ENCODE measurements around the gene TACR1. TPM values are rescaled to one million over a fixed set of nuclear protein-coding genes. Genes with fewer than 3 reads are reported as not detected.

TACR1 gene
- total and polyA plus RNA-seq, 2 experiments from 2014 or later = 3.5 to 7.3 TPM

- no peaks in the 10 kb centered on the region for H3K4me1 ChIP-seq (ENCODE audit: insufficient read depth)
- H3K27me3 ChIP-seq (ENCODE audit: insufficient read depth) = no peaks in the 10 kb centered on the region
- peaks cover 3% of the 10 kb centered on the region for H3K27me3 Mint-ChIP-seq (ENCODE audit: insufficient read depth, low read depth, poor library complexity)
- no peaks in the 10 kb centered on the region for H3K79me2 ChIP-seq (replicated peaks; ENCODE audit: insufficient read depth)
- no peaks in the 10 kb centered on the region for H4K20me1 ChIP-seq (replicated peaks; ENCODE audit: insufficient read depth)
- DNase-seq (ENCODE audit: low spot score) (no peak), ATAC-seq (no peak)
- H3K27ac Mint-ChIP-seq = no peak overlapping the region
- H3K27ac ChIP-seq (ENCODE audit: low read depth) = no peak overlapping the region
- H3K4me1 Mint-ChIP-seq = no peaks in the 10 kb centered on the region; the same call in 2 of the 3 replicates
- no peaks in the 10 kb centered on the region for H3K36me3 Mint-ChIP-seq (ENCODE audit: low read depth)
- no peak overlapping the region; the same call in 1 of the 2 replicates for H2AFZ ChIP-seq
- no peaks in the 10 kb centered on the region for H3K36me3 ChIP-seq (ENCODE audit: insufficient read depth)
- H3K4me3 ChIP-seq = no peak overlapping the region
- no peak overlapping the region for H3K4me2 ChIP-seq
- no peaks in the 10 kb centered on the region for H3K9me3 Mint-ChIP-seq
- TF ChIP-seq JUNB (IDR thresholded peaks at IDR 0.05; ENCODE audit: unreplicated experiment) (no peak), POLR2AphosphoS5 (IDR thresholded peaks at IDR 0.05; ENCODE audit: low read depth) (no peak), ZNF331 (CRISPR knock-in tag; IDR thresholded peaks at IDR 0.05; ENCODE audit: low read depth) (no peak), CREB1 (CRISPR knock-in tag; IDR thresholded peaks at IDR 0.05; ENCODE audit: low read depth) (no peak), EZH2 (IDR thresholded peaks at IDR 0.05; ENCODE audit: low read depth, unreplicated experiment) (no peak), EZH2phosphoT487 (IDR thresholded peaks at IDR 0.05; ENCODE audit: unreplicated experiment) (no peak), STAT1 (IDR thresholded peaks at IDR 0.05; ENCODE audit: unreplicated experiment) (no peak)
- TF ChIP-seq, protein P1, sequence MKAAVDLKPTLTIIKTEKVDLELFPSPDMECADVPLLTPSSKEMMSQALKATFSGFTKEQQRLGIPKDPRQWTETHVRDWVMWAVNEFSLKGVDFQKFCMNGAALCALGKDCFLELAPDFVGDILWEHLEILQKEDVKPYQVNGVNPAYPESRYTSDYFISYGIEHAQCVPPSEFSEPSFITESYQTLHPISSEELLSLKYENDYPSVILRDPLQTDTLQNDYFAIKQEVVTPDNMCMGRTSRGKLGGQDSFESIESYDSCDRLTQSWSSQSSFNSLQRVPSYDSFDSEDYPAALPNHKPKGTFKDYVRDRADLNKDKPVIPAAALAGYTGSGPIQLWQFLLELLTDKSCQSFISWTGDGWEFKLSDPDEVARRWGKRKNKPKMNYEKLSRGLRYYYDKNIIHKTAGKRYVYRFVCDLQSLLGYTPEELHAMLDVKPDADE (IDR thresholded peaks at IDR 0.05) = no peak
- TF ChIP-seq, protein P2, sequence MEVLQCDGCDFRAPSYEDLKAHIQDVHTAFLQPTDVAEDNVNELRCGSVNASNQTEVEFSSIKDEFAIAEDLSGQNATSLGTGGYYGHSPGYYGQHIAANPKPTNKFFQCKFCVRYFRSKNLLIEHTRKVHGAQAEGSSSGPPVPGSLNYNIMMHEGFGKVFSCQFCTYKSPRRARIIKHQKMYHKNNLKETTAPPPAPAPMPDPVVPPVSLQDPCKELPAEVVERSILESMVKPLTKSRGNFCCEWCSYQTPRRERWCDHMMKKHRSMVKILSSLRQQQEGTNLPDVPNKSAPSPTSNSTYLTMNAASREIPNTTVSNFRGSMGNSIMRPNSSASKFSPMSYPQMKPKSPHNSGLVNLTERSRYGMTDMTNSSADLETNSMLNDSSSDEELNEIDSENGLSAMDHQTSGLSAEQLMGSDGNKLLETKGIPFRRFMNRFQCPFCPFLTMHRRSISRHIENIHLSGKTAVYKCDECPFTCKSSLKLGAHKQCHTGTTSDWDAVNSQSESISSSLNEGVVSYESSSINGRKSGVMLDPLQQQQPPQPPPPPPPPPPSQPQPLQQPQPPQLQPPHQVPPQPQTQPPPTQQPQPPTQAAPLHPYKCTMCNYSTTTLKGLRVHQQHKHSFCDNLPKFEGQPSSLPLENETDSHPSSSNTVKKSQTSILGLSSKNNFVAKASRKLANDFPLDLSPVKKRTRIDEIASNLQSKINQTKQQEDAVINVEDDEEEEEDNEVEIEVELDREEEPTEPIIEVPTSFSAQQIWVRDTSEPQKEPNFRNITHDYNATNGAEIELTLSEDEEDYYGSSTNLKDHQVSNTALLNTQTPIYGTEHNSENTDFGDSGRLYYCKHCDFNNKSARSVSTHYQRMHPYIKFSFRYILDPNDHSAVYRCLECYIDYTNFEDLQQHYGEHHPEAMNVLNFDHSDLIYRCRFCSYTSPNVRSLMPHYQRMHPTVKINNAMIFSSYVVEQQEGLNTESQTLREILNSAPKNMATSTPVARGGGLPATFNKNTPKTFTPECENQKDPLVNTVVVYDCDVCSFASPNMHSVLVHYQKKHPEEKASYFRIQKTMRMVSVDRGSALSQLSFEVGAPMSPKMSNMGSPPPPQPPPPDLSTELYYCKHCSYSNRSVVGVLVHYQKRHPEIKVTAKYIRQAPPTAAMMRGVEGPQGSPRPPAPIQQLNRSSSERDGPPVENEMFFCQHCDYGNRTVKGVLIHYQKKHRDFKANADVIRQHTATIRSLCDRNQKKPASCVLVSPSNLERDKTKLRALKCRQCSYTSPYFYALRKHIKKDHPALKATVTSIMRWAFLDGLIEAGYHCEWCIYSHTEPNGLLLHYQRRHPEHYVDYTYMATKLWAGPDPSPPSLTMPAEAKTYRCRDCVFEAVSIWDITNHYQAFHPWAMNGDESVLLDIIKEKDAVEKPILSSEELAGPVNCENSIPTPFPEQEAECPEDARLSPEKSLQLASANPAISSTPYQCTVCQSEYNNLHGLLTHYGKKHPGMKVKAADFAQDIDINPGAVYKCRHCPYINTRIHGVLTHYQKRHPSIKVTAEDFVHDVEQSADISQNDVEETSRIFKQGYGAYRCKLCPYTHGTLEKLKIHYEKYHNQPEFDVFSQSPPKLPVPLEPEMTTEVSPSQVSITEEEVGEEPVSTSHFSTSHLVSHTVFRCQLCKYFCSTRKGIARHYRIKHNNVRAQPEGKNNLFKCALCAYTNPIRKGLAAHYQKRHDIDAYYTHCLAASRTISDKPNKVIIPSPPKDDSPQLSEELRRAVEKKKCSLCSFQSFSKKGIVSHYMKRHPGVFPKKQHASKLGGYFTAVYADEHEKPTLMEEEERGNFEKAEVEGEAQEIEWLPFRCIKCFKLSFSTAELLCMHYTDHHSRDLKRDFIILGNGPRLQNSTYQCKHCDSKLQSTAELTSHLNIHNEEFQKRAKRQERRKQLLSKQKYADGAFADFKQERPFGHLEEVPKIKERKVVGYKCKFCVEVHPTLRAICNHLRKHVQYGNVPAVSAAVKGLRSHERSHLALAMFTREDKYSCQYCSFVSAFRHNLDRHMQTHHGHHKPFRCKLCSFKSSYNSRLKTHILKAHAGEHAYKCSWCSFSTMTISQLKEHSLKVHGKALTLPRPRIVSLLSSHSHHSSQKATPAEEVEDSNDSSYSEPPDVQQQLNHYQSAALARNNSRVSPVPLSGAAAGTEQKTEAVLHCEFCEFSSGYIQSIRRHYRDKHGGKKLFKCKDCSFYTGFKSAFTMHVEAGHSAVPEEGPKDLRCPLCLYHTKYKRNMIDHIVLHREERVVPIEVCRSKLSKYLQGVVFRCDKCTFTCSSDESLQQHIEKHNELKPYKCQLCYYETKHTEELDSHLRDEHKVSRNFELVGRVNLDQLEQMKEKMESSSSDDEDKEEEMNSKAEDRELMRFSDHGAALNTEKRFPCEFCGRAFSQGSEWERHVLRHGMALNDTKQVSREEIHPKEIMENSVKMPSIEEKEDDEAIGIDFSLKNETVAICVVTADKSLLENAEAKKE (CRISPR knock-in tag; IDR thresholded peaks at IDR 0.05) = no peak
- no peaks in the 10 kb centered on the region for H3F3A ChIP-seq (replicated peaks; ENCODE audit: low read depth)
- H3K4me3 Mint-ChIP-seq = no peak overlapping the region
- no peaks in the 10 kb centered on the region for H3K9me2 ChIP-seq (ENCODE audit: insufficient read depth)
Observed at GRCh38 chr2:75139171-75139570, 60.1 kb downstream of the TACR1 start.

Data from GM23338 (cell line).